Esophagus muscularis mucosa (tissue), 4 donors: ENCODE data around the gene ITGAD. TPM values are rescaled to one million over a fixed set of nuclear protein-coding genes. Genes with fewer than 3 reads are reported as not detected.

Source experiments
- DNase-seq: peaks from one replicate; pipeline ENCODE4 v3.0.0-alpha.2; 2017; ENCODE audit errors: extremely low spot score
- H3K27ac ChIP-seq, 4 donors: fragments of 200-600 bp; sonication (generic); replicated peaks in 1 of 4; 1 replicate in 3 of 4; 2 replicates in 1 of 4; pipeline ENCODE4 v1.5.1; 2016 to 2019; ENCODE audit warnings: mild to moderate bottlenecking in 1 of 4
- H3K27me3 ChIP-seq, 4 donors: fragments of 200-600 bp; sonication (generic); one replicate each; pipeline versions ENCODE4 v1.5.1 to v1.6.0; 2016 to 2019
- H3K36me3 ChIP-seq, 4 donors: fragments of 200-600 bp; sonication (generic); one replicate each; pipeline ENCODE4 v1.5.1; 2016 to 2019
- H3K4me1 ChIP-seq, 4 donors: fragments of 200-600 bp; sonication (generic); one replicate each; pipeline ENCODE4 v1.5.1; 2016 to 2019
- H3K4me3 ChIP-seq, 4 donors: fragments of 200-600 bp; sonication (generic); 1 replicate in 2 of 4; 2 replicates in 2 of 4; pipeline ENCODE4 v1.5.1; 2016 to 2019; ENCODE audit warnings: mild to moderate bottlenecking in 4 of 4, moderate library complexity in 1 of 4
- H3K9me3 ChIP-seq, 4 donors: fragments of 200-600 bp; sonication (generic); 1 replicate in 3 of 4; 2 replicates in 1 of 4; pipeline ENCODE4 v1.5.1; 2016 to 2019
- CTCF ChIP-seq, 3 experiments: fragments of 200-600 bp in 2 of 3; fragments of 450-650 bp in 1 of 3; sonication (generic) in 2 of 3; IDR thresholded peaks; one replicate each; pipeline ENCODE4 v1.5.1; 2017 to 2019; ENCODE audit warnings: antibody characterized with exemption in 3 of 3, mild to moderate bottlenecking in 2 of 3, moderate library complexity in 1 of 3
- EP300 ChIP-seq: sonication (generic); formaldehyde crosslinking; IDR thresholded peaks from one replicate; pipeline ENCODE4 v1.6.1; 2017; ENCODE audit warnings: antibody characterized with exemption
- POLR2A ChIP-seq: fragments of 450-650 bp; IDR thresholded peaks from one replicate; pipeline ENCODE4 v1.6.1; 2017; ENCODE audit warnings: antibody characterized with exemption, moderate library complexity, mild to moderate bottlenecking, low read depth
- POLR2AphosphoS5 ChIP-seq, 2 donors: sonication (generic); formaldehyde crosslinking; IDR thresholded peaks; one replicate each; pipeline ENCODE4 v1.6.1; 2017; ENCODE audit warnings: antibody characterized with exemption in 2 of 2
- WGBS: methylation state at CpG from one replicate; pipeline ENCODE4 v1.1.5; 2018; 5-methylcytosine and 5-hydroxymethylcytosine counted together
- intact Hi-C: fragments of 100-400 bp; cut with DNase I; formaldehyde crosslinking; loops from one replicate; pipeline ENCODE4 v1.15.1; 2023
- total RNA-seq, 4 donors: library from RNA; depleted of rRNA; stranded (reverse); fragments of >200 nt; gene quantifications; one replicate each; pipeline versions ENCODE4 v1.1.0 to v1.2.1, GENCODE V29; 2016

Gene ITGAD
- total RNA-seq, 4 donors from 2014 or later: 0.50 TPM; not detected in 3

GRCh38 chr16:31461921-31462804 lies 69.0 kb downstream of the ITGAD start:
- DNase-seq: no peak
- peaks cover 27 to 55% (median 52%) of the 10 kb centered on the region in 4 donors for H3K36me3 ChIP-seq
- intact Hi-C loops: no loop called here
- no peaks in the 10 kb centered on the region for H3K27me3 ChIP-seq
- 98% methylated on average over 5 of the region's 35 CpGs for WGBS
- no peak overlapping the region for H3K27ac ChIP-seq
- TF ChIP-seq POLR2A (no peak), POLR2AphosphoS5 (IDR thresholded peaks at IDR 0.05) (no peak), EP300 (no peak), CTCF (IDR thresholded peaks at IDR 0.05) (no peak)
- H3K9me3 ChIP-seq: no peaks in the 10 kb centered on the region
- H3K4me3 ChIP-seq: no peak overlapping the region
- peaks cover 18 to 28% (median 21%) of the 10 kb centered on the region in 4 donors for H3K4me1 ChIP-seq

GRCh38 chr16:31464348-31464769 lies 71.2 kb downstream of the ITGAD start:
- intact Hi-C loops: no loop called here
- H3K27me3 ChIP-seq: no peaks in the 10 kb centered on the region
- H3K9me3 ChIP-seq: no peaks in the 10 kb centered on the region
- H3K36me3 ChIP-seq: peaks cover 27 to 57% (median 55%) of the 10 kb centered on the region in 4 donors
- no peak for TF ChIP-seq POLR2AphosphoS5 (IDR thresholded peaks at IDR 0.05)
- no peak for TF ChIP-seq CTCF (IDR thresholded peaks at IDR 0.05)
- no peak for TF ChIP-seq EP300
- TF ChIP-seq POLR2A: no peak
- no peak for DNase-seq
- no peak overlapping the region for H3K27ac ChIP-seq
- WGBS: 93% methylated on average over 29 of the region's 36 CpGs
- no peak overlapping the region for H3K4me3 ChIP-seq
- peaks cover 8 to 15% (median 10%) of the 10 kb centered on the region in 4 donors for H3K4me1 ChIP-seq

- H3K36me3 ChIP-seq: peaks cover 27 to 57% (median 55%) of the 10 kb centered on the region in 4 donors
- no peaks in the 10 kb centered on the region for H3K9me3 ChIP-seq
- intact Hi-C loops: no loop called here
- TF ChIP-seq POLR2A (no peak), POLR2AphosphoS5 (IDR thresholded peaks at IDR 0.05) (no peak), CTCF (IDR thresholded peaks at IDR 0.05) (no peak), EP300 (no peak)
- peaks cover 8 to 15% (median 10%) of the 10 kb centered on the region in 4 donors for H3K4me1 ChIP-seq
- no peaks in the 10 kb centered on the region for H3K27me3 ChIP-seq
- no peak overlapping the region for H3K4me3 ChIP-seq
- 96% methylated on average over 5 of the region's 17 CpGs for WGBS
- H3K27ac ChIP-seq: no peak overlapping the region
- DNase-seq: no peak
Measured at GRCh38 chr16:31464781-31465260, 71.7 kb downstream of the ITGAD start.

GRCh38 chr16:31465788-31466370 lies 72.7 kb downstream of the ITGAD start:
- H3K36me3 ChIP-seq: peaks cover 27 to 57% (median 55%) of the 10 kb centered on the region in 4 donors
- no peak for DNase-seq
- intact Hi-C loops: no loop called here
- H3K4me3 ChIP-seq: no peak overlapping the region
- peaks cover 2 to 13% (median 5%) of the 10 kb centered on the region in 4 donors for H3K4me1 ChIP-seq
- H3K27me3 ChIP-seq: no peaks in the 10 kb centered on the region
- TF ChIP-seq POLR2AphosphoS5 (IDR thresholded peaks at IDR 0.05): no peak
- no peaks in the 10 kb centered on the region for H3K9me3 ChIP-seq
- 84% methylated on average over 19 of the region's 20 CpGs for WGBS
- no peak overlapping the region for H3K27ac ChIP-seq

- TF ChIP-seq POLR2A (no peak), CTCF (IDR thresholded peaks at IDR 0.05) (no peak), EP300 (no peak)
- peaks cover 27 to 57% (median 55%) of the 10 kb centered on the region in 4 donors for H3K36me3 ChIP-seq
- no peak for DNase-seq
- no peak overlapping the region for H3K4me3 ChIP-seq
- no peak overlapping the region for H3K27ac ChIP-seq
- H3K27me3 ChIP-seq: no peaks in the 10 kb centered on the region
- no peaks in the 10 kb centered on the region for H3K9me3 ChIP-seq
- WGBS: 99% methylated on average over 14 of the region's 18 CpGs
- H3K4me1 ChIP-seq: peaks cover 8 to 13% (median 11%) of the 10 kb centered on the region in 4 donors
- intact Hi-C loops: no loop called here
Measured at GRCh38 chr16:31466381-31466841, 73.3 kb downstream of the ITGAD start.
